ENCODE measurements around the gene MS4A2.
"Not testable (repeated sequence)": the region's sequence is repeated elsewhere in the genome, so short reads cannot be mapped to it uniquely, and the experiment has no call there.

- TF ChIP-seq EZH2phosphoT487 (IDR thresholded peaks at IDR 0.05; ENCODE audit: borderline replicate concordance, low read depth, low read length); CTCF (conservative IDR thresholded peaks at IDR 0.05; ENCODE audit: low read length): not testable (repeated sequence)
These were observed 16.1 kb downstream of the MS4A2 start for GRCh38 chr11:60104471-60105115.

Measured in OCI-LY7 (cell line).